Activated CD4-positive, alpha-beta memory T cell treated with anti-CD3 and anti-CD28 coated beads for 36 hours (primary cell): ENCODE results near the gene IL4R. TPM values are rescaled to one million over a fixed set of nuclear protein-coding genes. Genes with fewer than 3 reads are reported as not detected.
"Not testable (repeated sequence)": the region's sequence is repeated elsewhere in the genome, so short reads cannot be mapped to it uniquely, and the experiment has no call there.

Experiments
- CTCF ChIA-PET: fragments of 350-600 bp; sonication (Branson Sonifier 250); formaldehyde crosslinking; loops from one replicate; lab custom pipeline; 2021; ENCODE audit warnings: antibody characterized with exemption, inconsistent platforms; lab: Charles Lee
- POLR2A ChIA-PET: fragments of 350-600 bp; sonication (Branson Sonifier 250); formaldehyde crosslinking; loops from one replicate; lab custom pipeline; 2021; ENCODE audit warnings: antibody characterized with exemption; lab: Charles Lee
- DNase-seq: peaks from one replicate; pipeline ENCODE4 v3.0.0-alpha.2; 2020
- H3K27ac Mint-ChIP-seq: one replicate; pipeline ENCODE4 v1.8.0; 2021; ENCODE audit warnings: mixed read lengths
- H3K27me3 Mint-ChIP-seq: one replicate; pipeline ENCODE4 v1.8.0; 2021; ENCODE audit warnings: mixed read lengths
- H3K36me3 Mint-ChIP-seq: one replicate; pipeline ENCODE4 v1.8.0; 2021; ENCODE audit warnings: mixed read lengths
- H3K4me1 Mint-ChIP-seq: one replicate; pipeline ENCODE4 v1.8.0; 2021; ENCODE audit warnings: low read depth, mixed read lengths
- H3K4me3 Mint-ChIP-seq: one replicate; pipeline ENCODE4 v1.8.0; 2021; ENCODE audit warnings: mild to moderate bottlenecking, mixed read lengths
- H3K9me3 Mint-ChIP-seq: one replicate; pipeline ENCODE4 v1.8.0; 2021; ENCODE audit warnings: mixed read lengths
- intact Hi-C: fragments of 100-400 bp; cut with micrococcal nuclease; formaldehyde crosslinking; loops from one replicate; pipeline ENCODE4 v1.15.1; 2023
- total RNA-seq, 2 experiments: library from RNA; stranded (reverse); gene quantifications; one replicate each; pipeline ENCODE4 v1.2.3, GENCODE V29; 2021

The IL4R gene
- total RNA-seq, 2 experiments from 2014 or later, result 146 to 153 TPM

DNA sequence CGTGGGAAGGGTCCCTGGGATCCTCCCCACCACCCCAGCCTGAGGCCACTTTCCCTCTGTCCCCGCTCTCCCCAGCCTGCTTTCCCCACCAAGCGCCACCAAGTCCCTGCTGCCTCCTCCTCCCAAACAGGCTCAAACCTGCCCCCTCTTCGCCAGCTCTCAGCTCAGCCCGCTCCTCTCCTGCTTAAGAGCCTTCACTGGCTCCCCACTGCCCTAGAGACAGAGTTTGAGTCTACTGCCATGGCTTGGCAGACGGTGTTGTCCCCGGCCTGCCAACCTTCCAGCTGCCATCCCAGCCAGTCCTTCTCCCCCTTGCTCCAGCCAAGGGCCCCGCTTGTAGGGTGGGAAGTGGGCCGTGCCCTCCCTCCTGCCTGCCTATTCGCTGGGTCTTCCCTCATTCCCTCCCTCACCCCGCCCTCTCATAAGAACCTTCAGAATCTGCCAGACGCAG lies 11.1 kb downstream of the IL4R start:
- Mint-ChIP-seq H3K27ac (peak overlapping the region; percentile 66), H3K9me3 (no peaks in the 10 kb centered on the region), H3K4me3 (no peak overlapping the region), H3K4me1 (peaks cover 90% of the 10 kb centered on the region), H3K27me3 (no peaks in the 10 kb centered on the region), H3K36me3 (peaks cover 47% of the 10 kb centered on the region)
- intact Hi-C loops, result no loop called here
- DNase-seq, result no peak
- ChIA-PET CTCF (no interaction called here), POLR2A (no interaction called here)

DNA sequence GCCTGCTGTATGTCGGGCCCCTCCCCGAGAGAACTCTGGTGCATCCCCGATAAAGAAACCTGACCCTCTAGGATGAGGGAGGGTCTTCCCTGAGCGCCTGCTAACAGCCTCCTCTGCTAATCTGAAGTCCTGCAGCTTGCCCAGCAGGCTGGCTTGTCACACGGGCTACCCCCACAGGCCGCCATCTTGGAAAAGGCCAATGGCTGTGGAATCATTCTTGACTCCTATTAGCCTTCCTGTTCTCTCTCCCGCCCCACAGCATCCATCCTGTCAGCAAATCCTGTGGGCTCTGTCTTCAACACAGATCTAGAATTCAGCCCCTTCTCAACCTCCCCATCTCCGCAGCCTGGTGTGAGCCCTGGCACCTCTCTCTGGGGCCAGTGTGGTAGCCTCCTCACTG lies 12.0 kb downstream of the IL4R start:
- intact Hi-C loops, result no loop called here
- DNase-seq, result no peak
- ChIA-PET POLR2A (no interaction called here), CTCF (interaction anchor here (4.6 kb wide), 1 partner anchor 91 kb away, joined by 28 read pairs; no protein-coding TSS in a partner anchor)
- no peaks in the 10 kb centered on the region for H3K9me3 Mint-ChIP-seq
- no peak overlapping the region for H3K4me3 Mint-ChIP-seq
- peak overlapping the region; percentile 89 for H3K27ac Mint-ChIP-seq
- peaks cover 90% of the 10 kb centered on the region for H3K4me1 Mint-ChIP-seq
- H3K36me3 Mint-ChIP-seq, result peaks cover 51% of the 10 kb centered on the region
- H3K27me3 Mint-ChIP-seq, result no peaks in the 10 kb centered on the region

DNA sequence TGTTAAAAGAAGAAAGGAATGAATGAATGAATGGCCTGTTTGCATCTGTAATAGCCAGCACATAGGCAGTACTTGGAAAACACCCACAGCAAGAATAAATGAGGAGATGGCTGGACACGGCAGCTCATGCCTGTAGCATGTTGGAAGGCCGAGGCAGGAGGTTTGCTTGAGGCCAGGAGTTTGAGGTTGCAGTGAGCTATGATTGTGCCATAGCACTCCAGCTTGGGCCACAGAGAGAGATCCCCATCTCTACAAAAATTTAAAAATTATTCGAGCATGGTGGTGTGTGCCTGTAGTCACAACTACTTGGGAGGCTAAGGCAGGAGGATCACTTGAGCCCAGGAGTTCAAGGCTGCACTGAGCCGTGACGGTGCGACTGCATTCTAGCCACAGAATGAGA lies 12.5 kb downstream of the IL4R start:
- intact Hi-C loops, result no loop called here
- CTCF ChIA-PET, result interaction anchor here (1.0 to 4.6 kb wide), 3 partner anchors 41 to 147 kb away, joined by 3 to 28 read pairs (median 6); no protein-coding TSS in a partner anchor

DNA sequence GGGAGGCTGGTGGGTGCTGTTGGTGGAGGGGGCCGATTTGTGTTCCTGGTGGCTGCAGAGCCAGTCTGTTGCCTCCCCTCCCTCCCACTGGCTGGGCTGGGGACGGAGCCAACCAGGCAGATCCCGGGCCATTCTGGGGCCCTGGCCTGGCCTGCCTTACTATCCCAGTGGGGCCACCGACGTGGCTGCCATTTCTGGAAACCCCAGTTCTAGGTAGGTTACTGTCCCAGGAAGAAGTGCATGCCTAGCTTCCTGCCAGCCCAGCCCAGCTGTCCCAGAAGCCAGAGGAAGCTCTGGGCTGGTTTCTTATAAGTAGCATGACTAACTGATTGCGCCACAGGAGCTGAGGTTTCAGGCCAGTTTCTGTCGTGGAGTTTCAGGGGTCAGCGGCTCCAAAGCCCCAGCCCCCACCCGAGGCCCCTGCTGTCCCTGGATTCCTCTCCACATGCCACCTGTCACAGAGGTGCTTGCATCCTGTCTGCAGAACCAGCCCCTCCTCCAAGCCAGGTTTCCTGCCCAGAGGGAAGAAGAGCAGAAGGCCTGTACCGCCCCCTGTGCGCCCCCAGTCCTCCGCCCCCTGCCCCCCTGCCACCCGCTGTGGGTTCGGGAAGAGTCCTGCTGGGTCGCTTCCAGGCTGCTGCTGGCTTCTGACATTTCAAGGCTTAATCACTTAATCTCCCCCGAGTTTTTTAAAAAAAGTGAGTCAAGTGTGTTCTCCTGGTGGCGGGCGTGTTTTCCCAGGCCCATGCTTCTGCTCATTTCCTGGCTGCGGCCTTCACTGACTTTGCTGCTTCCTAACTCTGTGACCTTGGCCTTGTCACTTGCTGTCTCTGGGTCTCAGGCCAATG lies 13.2 kb downstream of the IL4R start:
- CTCF ChIA-PET, result interaction anchor here (1.0 to 4.6 kb wide), 3 partner anchors 41 to 147 kb away, joined by 3 to 28 read pairs (median 6); no protein-coding TSS in a partner anchor
- peaks cover 84% of the 10 kb centered on the region for H3K4me1 Mint-ChIP-seq
- POLR2A ChIA-PET, result interaction anchor here (1.8 kb wide), 1 partner anchor 8 kb away, joined by 5 read pairs; no protein-coding TSS in a partner anchor
- H3K36me3 Mint-ChIP-seq, result peaks cover 53% of the 10 kb centered on the region
- no peaks in the 10 kb centered on the region for H3K27me3 Mint-ChIP-seq
- intact Hi-C loops, result loop anchor here (1.0 kb wide), 1 partner anchor 9 kb away; no protein-coding TSS in a partner anchor
- H3K9me3 Mint-ChIP-seq, result no peaks in the 10 kb centered on the region
- peak; percentile 65 for DNase-seq
- H3K4me3 Mint-ChIP-seq, result peak overlapping the region; percentile 51
- peak overlapping the region; percentile 89 for H3K27ac Mint-ChIP-seq

More for the DNA sequence above, 12.5 kb downstream of the IL4R start:
- Mint-ChIP-seq H3K27me3 (no peaks in the 10 kb centered on the region), H3K4me1 (peaks cover 88% of the 10 kb centered on the region), H3K9me3 (no peaks in the 10 kb centered on the region), H3K27ac (peak overlapping the region; percentile 89), H3K4me3 (peak overlapping the region; percentile 51), H3K36me3 (peaks cover 52% of the 10 kb centered on the region)
- POLR2A ChIA-PET, result interaction anchor here (1.8 kb wide), 1 partner anchor 8 kb away, joined by 5 read pairs; no protein-coding TSS in a partner anchor
- DNase-seq, result no peak

DNA sequence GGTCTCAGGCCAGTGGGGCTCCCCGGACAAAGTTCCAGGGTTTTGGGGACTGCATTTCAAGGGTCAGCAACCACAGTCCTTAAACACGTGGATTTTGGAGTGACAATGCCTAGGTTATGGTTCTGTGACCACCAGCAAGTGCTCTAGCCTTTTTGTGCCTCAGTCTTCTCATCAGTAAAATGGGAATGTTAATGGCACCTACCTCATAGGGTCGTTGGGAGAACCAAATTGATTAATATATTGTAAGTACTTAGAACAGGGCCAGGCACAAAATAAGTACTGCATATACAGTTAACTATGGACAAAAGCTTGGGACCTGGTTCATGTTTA lies 13.8 kb downstream of the IL4R start:
- ChIA-PET CTCF (interaction anchor here (2.0 to 4.6 kb wide), 2 partner anchors 93 to 148 kb away, joined by 6 to 28 read pairs; no protein-coding TSS in a partner anchor), POLR2A (interaction anchor here (1.8 kb wide), 1 partner anchor 9 kb away, joined by 5 read pairs; no protein-coding TSS in a partner anchor)
- H3K27ac Mint-ChIP-seq, result peak overlapping the region; percentile 89

DNA sequence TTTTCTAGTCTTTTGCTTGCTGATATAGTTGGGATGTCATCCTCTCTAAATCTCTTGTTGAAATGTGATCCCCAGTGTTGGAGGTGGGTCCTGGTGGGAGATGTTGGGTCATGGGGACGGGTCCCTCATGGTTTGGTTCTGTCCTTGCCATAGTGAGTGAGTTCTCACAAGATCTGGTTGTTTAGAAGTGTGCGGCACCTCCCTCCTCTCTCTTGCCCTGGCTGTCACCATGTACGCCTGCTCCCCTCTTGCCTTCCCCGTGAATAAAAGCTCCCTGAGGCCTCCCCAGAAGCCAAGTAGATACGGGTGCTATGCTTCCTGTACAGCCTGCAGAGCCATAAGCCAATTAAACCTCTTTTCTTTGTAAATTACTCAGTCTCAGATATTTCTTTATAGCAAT lies 15.2 kb downstream of the IL4R start:
- H3K9me3 Mint-ChIP-seq, result no peaks in the 10 kb centered on the region
- H3K27me3 Mint-ChIP-seq, result no peaks in the 10 kb centered on the region
- ChIA-PET POLR2A (interaction anchor here (0.6 to 1.2 kb wide), 4 partner anchors 13 to 98 kb away, joined by 3 to 6 read pairs (median 4); no protein-coding TSS in a partner anchor), CTCF (interaction anchor here (1.0 to 4.6 kb wide), 5 partner anchors 11 to 103 kb away, joined by 3 to 28 read pairs (median 3); no protein-coding TSS in a partner anchor)
- DNase-seq, result no peak
- peak overlapping the region; percentile 52 for H3K27ac Mint-ChIP-seq
- no peak overlapping the region for H3K4me3 Mint-ChIP-seq
- intact Hi-C loops, result no loop called here
- H3K36me3 Mint-ChIP-seq, result peaks cover 60% of the 10 kb centered on the region
- peaks cover 79% of the 10 kb centered on the region for H3K4me1 Mint-ChIP-seq

More for the DNA sequence above, 13.8 kb downstream of the IL4R start:
- H3K4me1 Mint-ChIP-seq, result peaks cover 84% of the 10 kb centered on the region
- intact Hi-C loops, result loop anchor here (1.0 kb wide), 1 partner anchor 9 kb away; no protein-coding TSS in a partner anchor
- peak overlapping the region; percentile 32 for H3K4me3 Mint-ChIP-seq
- peaks cover 56% of the 10 kb centered on the region for H3K36me3 Mint-ChIP-seq
- H3K9me3 Mint-ChIP-seq, result no peaks in the 10 kb centered on the region
- H3K27me3 Mint-ChIP-seq, result no peaks in the 10 kb centered on the region
- DNase-seq, result no peak

DNA sequence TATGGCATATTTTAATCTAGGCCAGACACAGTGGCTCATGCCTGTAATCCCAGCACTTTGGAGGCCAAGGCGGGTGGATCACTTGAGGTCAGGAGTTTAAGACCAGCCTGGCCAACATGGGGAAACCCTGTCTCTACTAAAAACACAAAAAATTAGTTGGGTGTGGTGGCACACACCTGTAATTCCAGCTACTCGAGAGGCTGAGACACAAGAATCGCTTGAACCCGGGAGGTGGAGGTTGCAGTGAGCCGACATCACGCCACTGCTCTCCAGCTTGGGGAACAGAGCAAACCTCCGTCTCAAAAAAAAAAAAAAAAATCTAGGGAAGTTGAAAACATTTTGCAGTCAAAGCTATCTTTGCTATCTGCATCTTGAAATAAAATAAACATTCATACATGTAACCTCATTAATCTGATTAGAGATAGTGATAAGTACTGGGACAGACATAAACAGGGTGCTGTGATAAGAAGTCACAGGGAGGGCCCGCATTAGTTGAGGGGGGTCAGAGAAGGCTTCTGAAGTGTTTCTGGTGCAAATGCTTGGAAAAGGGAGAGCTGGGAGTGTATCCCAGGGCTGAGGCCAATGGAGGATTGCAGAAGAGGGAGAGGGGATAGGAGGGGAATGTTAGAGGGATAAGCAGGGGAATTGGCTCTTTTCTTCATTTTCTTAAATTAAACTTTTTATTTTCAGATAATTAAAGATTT lies 15.8 kb downstream of the IL4R start:
- CTCF ChIA-PET, result interaction anchor here (1.0 to 4.6 kb wide), 5 partner anchors 11 to 104 kb away, joined by 3 to 28 read pairs (median 3); no protein-coding TSS in a partner anchor
- intact Hi-C loops, H3K9me3 Mint-ChIP-seq, DNase-seq, H3K4me3 Mint-ChIP-seq, H3K27me3 Mint-ChIP-seq: not testable (repeated sequence)
- H3K4me1 Mint-ChIP-seq, result peaks cover 78% of the 10 kb centered on the region
- POLR2A ChIA-PET, result interaction anchor here (0.6 to 2.2 kb wide), 7 partner anchors 11 to 99 kb away, joined by 3 to 7 read pairs (median 4); no protein-coding TSS in a partner anchor
- peaks cover 62% of the 10 kb centered on the region for H3K36me3 Mint-ChIP-seq
- peak overlapping the region; percentile 81 for H3K27ac Mint-ChIP-seq

DNA sequence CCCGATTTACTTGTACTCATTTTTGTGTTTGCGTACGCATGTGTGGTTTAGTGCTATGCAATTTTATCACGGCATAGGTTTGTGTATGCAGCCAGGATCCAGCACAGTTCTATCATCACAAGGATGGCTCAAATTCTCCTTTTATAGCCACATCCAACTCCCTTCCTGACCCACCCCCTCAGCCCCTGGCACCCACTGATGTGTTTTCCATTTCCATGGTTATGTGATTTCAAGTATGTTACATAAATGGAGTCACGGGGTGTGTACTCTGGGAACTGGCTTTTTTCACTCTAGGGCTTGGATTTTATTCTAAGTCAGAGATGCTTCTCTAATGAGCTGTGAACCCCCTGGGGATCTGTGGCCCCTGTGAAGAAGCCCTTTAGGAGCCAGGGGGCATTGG lies 16.8 kb downstream of the IL4R start:
- no peak for DNase-seq
- no peaks in the 10 kb centered on the region for H3K9me3 Mint-ChIP-seq
- H3K27ac Mint-ChIP-seq, result peak overlapping the region; percentile 33
- ChIA-PET CTCF (interaction anchor here (0.7 to 4.6 kb wide), 3 partner anchors 95 to 100 kb away, joined by 3 to 28 read pairs (median 3); no protein-coding TSS in a partner anchor), POLR2A (interaction anchor here (0.6 to 2.2 kb wide), 3 partner anchors 12 to 96 kb away, joined by 3 to 7 read pairs (median 4); no protein-coding TSS in a partner anchor)
- H3K27me3 Mint-ChIP-seq, result no peaks in the 10 kb centered on the region
- peaks cover 70% of the 10 kb centered on the region for H3K36me3 Mint-ChIP-seq
- intact Hi-C loops, result no loop called here
- peaks cover 75% of the 10 kb centered on the region for H3K4me1 Mint-ChIP-seq
- no peak overlapping the region for H3K4me3 Mint-ChIP-seq

DNA sequence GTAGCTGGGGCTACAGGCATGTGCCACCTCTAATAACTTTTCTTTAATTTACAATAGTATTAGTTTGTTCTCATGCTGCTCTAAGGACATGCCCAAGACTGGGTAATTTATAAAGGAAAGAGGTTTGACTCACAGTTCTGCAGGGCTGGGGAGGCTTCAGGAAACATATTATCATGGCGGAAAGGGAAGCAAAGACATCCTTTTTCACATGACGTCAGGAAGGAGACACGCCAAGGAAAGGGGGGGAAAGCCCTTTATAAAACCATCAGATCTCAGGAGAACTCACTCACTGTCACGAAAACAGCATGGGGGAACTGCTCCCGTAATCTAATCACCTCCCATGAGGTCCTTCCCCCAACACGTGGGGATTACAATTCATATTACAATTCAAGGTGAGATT lies 18.3 kb downstream of the IL4R start:
- intact Hi-C loops, result no loop called here
- Mint-ChIP-seq H3K36me3 (peaks cover 70% of the 10 kb centered on the region), H3K27ac (peak overlapping the region; percentile 58), H3K4me3 (no peak overlapping the region), H3K9me3 (no peaks in the 10 kb centered on the region), H3K27me3 (no peaks in the 10 kb centered on the region), H3K4me1 (peaks cover 68% of the 10 kb centered on the region)
- ChIA-PET CTCF (no interaction called here), POLR2A (no interaction called here)
- DNase-seq, result no peak

DNA sequence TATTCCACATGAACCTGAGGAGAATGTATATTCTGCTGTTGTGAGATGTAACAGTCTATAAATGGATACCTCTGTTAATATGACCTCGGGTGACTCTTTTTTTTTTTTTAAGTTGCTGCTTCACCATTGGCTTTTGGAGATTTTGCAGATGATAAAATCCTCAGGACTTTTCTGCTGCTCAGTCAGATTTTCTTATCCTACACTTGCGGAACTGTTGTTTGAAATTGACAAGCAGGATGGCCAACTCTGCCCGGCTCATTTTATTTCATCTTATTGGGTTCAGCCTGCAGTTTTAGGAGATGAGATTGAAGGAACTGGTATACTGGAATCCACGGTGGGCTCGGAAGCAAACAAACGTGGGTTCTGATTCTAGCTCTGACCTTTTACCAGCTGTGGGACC lies 19.3 kb downstream of the IL4R start:
- Mint-ChIP-seq H3K36me3 (peaks cover 68% of the 10 kb centered on the region), H3K4me1 (peaks cover 64% of the 10 kb centered on the region), H3K4me3 (no peak overlapping the region), H3K27ac (no peak overlapping the region), H3K27me3 (no peaks in the 10 kb centered on the region), H3K9me3 (no peaks in the 10 kb centered on the region)
- intact Hi-C loops, result no loop called here
- DNase-seq, result no peak
- ChIA-PET CTCF (interaction anchor here (1.1 kb wide), 1 partner anchor 98 kb away, joined by 6 read pairs; no protein-coding TSS in a partner anchor), POLR2A (no interaction called here)

DNA sequence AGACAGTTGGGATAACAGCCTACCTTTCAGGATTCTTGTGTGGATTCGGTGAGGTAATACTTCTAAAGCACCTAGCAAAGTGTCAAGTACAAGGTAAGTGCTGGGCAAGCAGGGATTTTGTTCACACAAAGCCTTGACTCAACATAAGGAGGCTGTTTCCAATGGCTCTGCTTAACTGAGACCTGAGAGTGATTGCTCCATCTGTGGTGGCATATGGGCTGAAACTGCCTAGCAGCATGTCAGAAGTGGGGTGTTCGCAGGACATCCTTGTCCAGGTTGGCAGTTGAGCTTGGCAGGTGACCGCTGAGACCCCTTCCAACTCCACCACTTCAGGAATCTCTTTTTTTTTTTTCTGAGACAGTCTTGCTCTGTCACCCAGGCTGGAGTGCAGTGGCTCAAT lies 19.8 kb downstream of the IL4R start:
- peaks cover 72% of the 10 kb centered on the region for H3K36me3 Mint-ChIP-seq
- no peaks in the 10 kb centered on the region for H3K9me3 Mint-ChIP-seq
- intact Hi-C loops, result no loop called here
- H3K4me1 Mint-ChIP-seq, result peaks cover 61% of the 10 kb centered on the region
- DNase-seq, result no peak
- no peak overlapping the region for H3K27ac Mint-ChIP-seq
- H3K4me3 Mint-ChIP-seq, result no peak overlapping the region
- ChIA-PET CTCF (interaction anchor here (0.6 to 1.1 kb wide), 2 partner anchors 99 to 954 kb away, joined by 3 to 6 read pairs; no protein-coding TSS in a partner anchor), POLR2A (no interaction called here)
- H3K27me3 Mint-ChIP-seq, result no peaks in the 10 kb centered on the region
